A673 (cell line): ENCODE results near the gene KLHL30.

Source experiments
- CTCF ChIP-seq: fragments of 300-800, 200-600 bp; sonication (generic); conservative IDR thresholded peaks from 2 replicates; pipeline ENCODE4 v1.5.1; 2017; ENCODE audit warnings: low read depth, mild to moderate bottlenecking, antibody characterized with exemption, low read length, moderate library complexity, mixed read lengths
- EZH2 ChIP-seq: fragments of 200-600 bp; sonication (generic); IDR thresholded peaks from 2 replicates; pipeline ENCODE4 v1.6.1; 2017; ENCODE audit warnings: borderline replicate concordance, low read depth, mild to moderate bottlenecking, mixed read lengths, antibody characterized with exemption, low read length; ENCODE audit not compliant: poor library complexity, severe bottlenecking

GRCh38 chr2:238122287-238123217 lies 15.9 kb upstream of the KLHL30 start:
- TF ChIP-seq CTCF = no peak
- no peak for TF ChIP-seq EZH2
